Astrocyte (in vitro differentiated cells and primary cell): ENCODE data around the gene NME7. TPM values are rescaled to one million over a fixed set of nuclear protein-coding genes. Genes with fewer than 3 reads are reported as not detected.

Experiments
- DNase-seq: peaks from one replicate; pipeline ENCODE4 v3.0.0-alpha.2; 2010; ENCODE audit warnings: low read depth
- FAIRE-seq: peaks from 2 replicates; lab custom pipeline; 2011; peaks lifted over from hg19 to GRCh38; lab: Jason Lieb, UNC
- H2AFZ ChIP-seq: 2 replicates; pipeline ENCODE4 v1.6.0; 2012; ENCODE audit warnings: low read depth, low read length, inconsistent platforms
- H3K27ac ChIP-seq: 2 replicates; pipeline ENCODE4 v1.5.1; 2011; ENCODE audit warnings: low read depth, low read length, inconsistent platforms
- H3K27me3 ChIP-seq: 2 replicates; pipeline ENCODE4 v1.6.0; 2011; ENCODE audit warnings: low read length, inconsistent platforms; ENCODE audit not compliant: insufficient read depth
- H3K36me3 ChIP-seq: 2 replicates; pipeline ENCODE4 v1.5.1; 2011; ENCODE audit warnings: low read length, inconsistent platforms; ENCODE audit not compliant: insufficient read depth
- H3K4me1 ChIP-seq: 2 replicates; pipeline ENCODE4 v1.5.1; 2011; ENCODE audit warnings: low read length, inconsistent platforms; ENCODE audit not compliant: insufficient read depth
- H3K4me2 ChIP-seq: 2 replicates; pipeline ENCODE4 v1.6.0; 2012; ENCODE audit warnings: low read length, inconsistent platforms
- H3K4me3 ChIP-seq: 2 replicates; pipeline ENCODE4 v1.5.1; 2011; ENCODE audit warnings: low read depth, mild to moderate bottlenecking, low read length, inconsistent platforms; ENCODE audit not compliant: insufficient read depth
- H3K79me2 ChIP-seq: 2 replicates; pipeline ENCODE4 v1.6.0; 2012; ENCODE audit warnings: mild to moderate bottlenecking, low read length, inconsistent platforms; ENCODE audit not compliant: insufficient read depth
- H3K9ac ChIP-seq: 2 replicates; pipeline ENCODE4 v1.6.0; 2012; ENCODE audit warnings: mild to moderate bottlenecking, low read length, inconsistent platforms
- H3K9me3 ChIP-seq: 2 replicates; pipeline ENCODE4 v1.5.1; 2012; ENCODE audit warnings: low read depth, mild to moderate bottlenecking, low read length, inconsistent platforms; ENCODE audit not compliant: insufficient read depth
- H4K20me1 ChIP-seq: 2 replicates; pipeline ENCODE4 v1.6.0; 2012; ENCODE audit warnings: low read length, inconsistent platforms; ENCODE audit not compliant: insufficient read depth
- H3K27ac Mint-ChIP-seq: one replicate; pipeline ENCODE4 v1.8.0; 2021; ENCODE audit warnings: mild to moderate bottlenecking, mixed read lengths; ENCODE audit not compliant: unreplicated experiment
- H3K27me3 Mint-ChIP-seq: one replicate; pipeline ENCODE4 v1.8.0; 2021; ENCODE audit warnings: low read depth, mixed read lengths; ENCODE audit not compliant: unreplicated experiment
- H3K36me3 Mint-ChIP-seq: one replicate; pipeline ENCODE4 v1.8.0; 2021; ENCODE audit warnings: low read depth, mixed read lengths; ENCODE audit not compliant: unreplicated experiment
- H3K4me1 Mint-ChIP-seq: one replicate; pipeline ENCODE4 v1.8.0; 2021; ENCODE audit warnings: low read depth, mixed read lengths; ENCODE audit not compliant: unreplicated experiment
- H3K4me3 Mint-ChIP-seq: one replicate; pipeline ENCODE4 v1.8.0; 2021; ENCODE audit warnings: mild to moderate bottlenecking, moderate library complexity, mixed read lengths; ENCODE audit not compliant: unreplicated experiment
- H3K9me3 Mint-ChIP-seq: one replicate; pipeline ENCODE4 v1.8.0; 2021; ENCODE audit warnings: mild to moderate bottlenecking, mixed read lengths; ENCODE audit not compliant: unreplicated experiment
- CTCF ChIP-seq: IDR thresholded peaks from 2 replicates; pipeline ENCODE4 v1.5.1; 2011; ENCODE audit warnings: low read depth, mild to moderate bottlenecking, inconsistent platforms, low read length, moderate library complexity; ENCODE audit not compliant: insufficient read depth
- EZH2 ChIP-seq: IDR thresholded peaks from 2 replicates; pipeline ENCODE4 v1.6.1; 2012; ENCODE audit warnings: mild to moderate bottlenecking, low read length, inconsistent platforms; ENCODE audit not compliant: insufficient read depth
- total RNA-seq: library from RNA; stranded (reverse); gene quantifications from 2 replicates; pipeline ENCODE4 v1.2.1, GENCODE V29; 2021

Gene NME7
- total RNA-seq, 1 donor from 2014 or later: 21.2 TPM

GRCh38 chr1:169132512-169133227 is 234.9 kb downstream of the NME7 start:
- H3K4me3 Mint-ChIP-seq: no peak overlapping the region
- Histone ChIP-seq H3K27me3 (no peaks in the 10 kb centered on the region), H4K20me1 (no peaks in the 10 kb centered on the region), H3K4me1 (peaks cover 21% of the 10 kb centered on the region), H3K79me2 (no peaks in the 10 kb centered on the region), H3K4me2 (no peak overlapping the region), H3K4me3 (no peak overlapping the region), H2AFZ (no peak overlapping the region), H3K36me3 (peaks cover 11% of the 10 kb centered on the region), H3K27ac (no peak overlapping the region), H3K9me3 (no peaks in the 10 kb centered on the region), H3K9ac (no peak overlapping the region)
- no peak for DNase-seq
- no peak for TF ChIP-seq CTCF
- TF ChIP-seq EZH2: no peak
- H3K4me1 Mint-ChIP-seq: peaks cover 37% of the 10 kb centered on the region
- no peak overlapping the region for H3K27ac Mint-ChIP-seq
- peaks cover 7% of the 10 kb centered on the region for H3K36me3 Mint-ChIP-seq
- H3K9me3 Mint-ChIP-seq: no peaks in the 10 kb centered on the region
- no peak for FAIRE-seq
- no peaks in the 10 kb centered on the region for H3K27me3 Mint-ChIP-seq

DNA sequence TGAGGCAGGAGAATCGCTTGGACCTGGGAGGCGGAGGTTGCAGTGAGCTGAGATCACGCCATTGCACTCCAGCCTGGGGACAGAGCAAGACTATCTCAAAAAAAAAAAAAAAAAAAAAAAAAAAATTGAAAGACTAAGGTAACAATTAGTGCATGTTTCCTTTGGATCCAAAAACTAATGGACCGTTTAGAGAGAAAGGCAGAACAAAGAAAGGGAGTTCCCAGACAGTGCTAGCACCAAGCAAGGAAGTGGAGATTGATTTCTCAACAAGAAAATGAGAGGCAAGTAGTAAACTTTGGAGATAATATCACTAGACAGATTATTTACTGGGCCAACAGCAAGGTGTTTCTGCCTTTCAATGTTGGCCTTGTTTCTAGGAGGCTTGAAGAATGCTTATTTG is 236.9 kb downstream of the NME7 start:
- peaks cover 37% of the 10 kb centered on the region for H3K4me1 Mint-ChIP-seq
- no peak for TF ChIP-seq EZH2
- TF ChIP-seq CTCF: no peak
- peaks cover 21% of the 10 kb centered on the region for H3K36me3 ChIP-seq
- H3K27me3 ChIP-seq: no peaks in the 10 kb centered on the region
- H3K9me3 Mint-ChIP-seq: no peaks in the 10 kb centered on the region
- H3K4me2 ChIP-seq: no peak overlapping the region
- H3K27me3 Mint-ChIP-seq: no peaks in the 10 kb centered on the region
- H3K4me1 ChIP-seq: peaks cover 21% of the 10 kb centered on the region
- no peak overlapping the region for H3K9ac ChIP-seq
- no peak overlapping the region for H3K27ac Mint-ChIP-seq
- H2AFZ ChIP-seq: no peak overlapping the region
- no peaks in the 10 kb centered on the region for H3K9me3 ChIP-seq
- DNase-seq (no peak), FAIRE-seq (no peak)
- no peaks in the 10 kb centered on the region for H4K20me1 ChIP-seq
- no peaks in the 10 kb centered on the region for H3K79me2 ChIP-seq
- H3K4me3 Mint-ChIP-seq: no peak overlapping the region
- H3K36me3 Mint-ChIP-seq: peaks cover 8% of the 10 kb centered on the region
- no peak overlapping the region for H3K27ac ChIP-seq
- H3K4me3 ChIP-seq: no peak overlapping the region

GRCh38 chr1:169129109-169129784 is 238.3 kb downstream of the NME7 start:
- Mint-ChIP-seq H3K36me3 (peaks cover 16% of the 10 kb centered on the region), H3K4me1 (peaks cover 43% of the 10 kb centered on the region), H3K27me3 (no peaks in the 10 kb centered on the region), H3K9me3 (no peaks in the 10 kb centered on the region), H3K4me3 (no peak overlapping the region), H3K27ac (no peak overlapping the region)
- FAIRE-seq (no peak), DNase-seq (peak; percentile 47)
- H3K36me3 ChIP-seq: peaks cover 25% of the 10 kb centered on the region
- H4K20me1 ChIP-seq: no peaks in the 10 kb centered on the region
- H3K9me3 ChIP-seq: no peaks in the 10 kb centered on the region
- H3K4me2 ChIP-seq: peak overlapping the region; percentile 55
- no peak overlapping the region for H2AFZ ChIP-seq
- TF ChIP-seq EZH2 (no peak), CTCF (no peak)
- no peaks in the 10 kb centered on the region for H3K27me3 ChIP-seq
- H3K4me1 ChIP-seq: peaks cover 21% of the 10 kb centered on the region
- no peak overlapping the region for H3K9ac ChIP-seq
- H3K79me2 ChIP-seq: peaks cover 6% of the 10 kb centered on the region
- H3K27ac ChIP-seq: peak overlapping the region; percentile 40
- H3K4me3 ChIP-seq: no peak overlapping the region
